ENCODE data around the gene CEP128. TPM values are rescaled to one million over a fixed set of nuclear protein-coding genes. Genes with fewer than 3 reads are reported as not detected.

Gene CEP128
- total RNA-seq, 1 experiment from 2014 or later = 12.0 TPM

GRCh38 chr14:80776657-80777056 is 164.9 kb downstream of the CEP128 start:
- TF ChIP-seq ZSCAN18 (CRISPR knock-in tag; IDR thresholded peaks at IDR 0.05) (no peak), NFYB (CRISPR knock-in tag; conservative IDR thresholded peaks at IDR 0.05; ENCODE audit: low read depth) (no peak), TP53 (CRISPR knock-in tag; IDR thresholded peaks at IDR 0.05) (no peak), ZNF423 (CRISPR knock-in tag; IDR thresholded peaks at IDR 0.05) (no peak), CREB1 (CRISPR knock-in tag; IDR thresholded peaks at IDR 0.05) (no peak)
- TF ChIP-seq, protein P1, sequence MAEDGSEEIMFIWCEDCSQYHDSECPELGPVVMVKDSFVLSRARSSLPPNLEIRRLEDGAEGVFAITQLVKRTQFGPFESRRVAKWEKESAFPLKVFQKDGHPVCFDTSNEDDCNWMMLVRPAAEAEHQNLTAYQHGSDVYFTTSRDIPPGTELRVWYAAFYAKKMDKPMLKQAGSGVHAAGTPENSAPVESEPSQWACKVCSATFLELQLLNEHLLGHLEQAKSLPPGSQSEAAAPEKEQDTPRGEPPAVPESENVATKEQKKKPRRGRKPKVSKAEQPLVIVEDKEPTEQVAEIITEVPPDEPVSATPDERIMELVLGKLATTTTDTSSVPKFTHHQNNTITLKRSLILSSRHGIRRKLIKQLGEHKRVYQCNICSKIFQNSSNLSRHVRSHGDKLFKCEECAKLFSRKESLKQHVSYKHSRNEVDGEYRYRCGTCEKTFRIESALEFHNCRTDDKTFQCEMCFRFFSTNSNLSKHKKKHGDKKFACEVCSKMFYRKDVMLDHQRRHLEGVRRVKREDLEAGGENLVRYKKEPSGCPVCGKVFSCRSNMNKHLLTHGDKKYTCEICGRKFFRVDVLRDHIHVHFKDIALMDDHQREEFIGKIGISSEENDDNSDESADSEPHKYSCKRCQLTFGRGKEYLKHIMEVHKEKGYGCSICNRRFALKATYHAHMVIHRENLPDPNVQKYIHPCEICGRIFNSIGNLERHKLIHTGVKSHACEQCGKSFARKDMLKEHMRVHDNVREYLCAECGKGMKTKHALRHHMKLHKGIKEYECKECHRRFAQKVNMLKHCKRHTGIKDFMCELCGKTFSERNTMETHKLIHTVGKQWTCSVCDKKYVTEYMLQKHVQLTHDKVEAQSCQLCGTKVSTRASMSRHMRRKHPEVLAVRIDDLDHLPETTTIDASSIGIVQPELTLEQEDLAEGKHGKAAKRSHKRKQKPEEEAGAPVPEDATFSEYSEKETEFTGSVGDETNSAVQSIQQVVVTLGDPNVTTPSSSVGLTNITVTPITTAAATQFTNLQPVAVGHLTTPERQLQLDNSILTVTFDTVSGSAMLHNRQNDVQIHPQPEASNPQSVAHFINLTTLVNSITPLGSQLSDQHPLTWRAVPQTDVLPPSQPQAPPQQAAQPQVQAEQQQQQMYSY (CRISPR knock-in tag; IDR thresholded peaks at IDR 0.05) = no peak
- POLR2A ChIA-PET = no interaction called here
- ATAC-seq (no peak), DNase-seq (ENCODE audit: low spot score) (no peak)
- no peaks in the 10 kb centered on the region for H3K9me3 Mint-ChIP-seq
- no peak overlapping the region for H3K4me3 Mint-ChIP-seq
- CTCF ChIA-PET = no interaction called here
- no peaks in the 10 kb centered on the region for H3K36me3 Mint-ChIP-seq
- H3K4me1 Mint-ChIP-seq = peaks cover 10% of the 10 kb centered on the region; the same call in 1 of the 2 replicates
- H3K27ac Mint-ChIP-seq = no peak overlapping the region
- no peaks in the 10 kb centered on the region for H3K27me3 Mint-ChIP-seq (ENCODE audit: low read depth)

DNA sequence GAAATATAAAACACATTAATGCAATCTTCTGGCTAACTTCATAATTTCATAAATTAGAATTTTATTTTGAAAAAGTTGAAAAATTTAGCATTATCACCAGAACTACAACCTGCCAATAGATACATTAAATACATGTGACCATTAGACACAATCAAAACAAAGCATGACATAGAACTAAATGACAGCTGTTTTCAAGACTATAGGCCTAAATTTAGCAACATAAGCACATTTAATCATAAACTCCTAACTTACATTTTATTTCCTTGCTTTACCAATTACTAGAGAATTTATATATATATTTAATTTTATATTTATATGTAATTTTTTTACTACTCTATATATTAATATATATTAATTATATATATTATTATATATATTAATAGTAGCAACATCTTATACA is 165.4 kb downstream of the CEP128 start:
- H3K27ac Mint-ChIP-seq = no peak overlapping the region
- TF ChIP-seq HMGA2 (CRISPR knock-in tag; IDR thresholded peaks at IDR 0.05) (0 out of 2 replicates have a peak, but pooled peaks have one; percentile 16), NR3C1 (CRISPR knock-in tag; conservative IDR thresholded peaks at IDR 0.05; ENCODE audit: low read depth) (no peak)
- POLR2A ChIA-PET = no interaction called here
- CTCF ChIA-PET = no interaction called here
- peaks cover 10% of the 10 kb centered on the region; the same call in 1 of the 2 replicates for H3K4me1 Mint-ChIP-seq
- DNase-seq (ENCODE audit: low spot score) (no peak), ATAC-seq (no peak)
- H3K36me3 Mint-ChIP-seq = no peaks in the 10 kb centered on the region
- no peak overlapping the region for H3K4me3 Mint-ChIP-seq
- H3K9me3 Mint-ChIP-seq = no peaks in the 10 kb centered on the region
- H3K27me3 Mint-ChIP-seq (ENCODE audit: low read depth) = no peaks in the 10 kb centered on the region

DNA sequence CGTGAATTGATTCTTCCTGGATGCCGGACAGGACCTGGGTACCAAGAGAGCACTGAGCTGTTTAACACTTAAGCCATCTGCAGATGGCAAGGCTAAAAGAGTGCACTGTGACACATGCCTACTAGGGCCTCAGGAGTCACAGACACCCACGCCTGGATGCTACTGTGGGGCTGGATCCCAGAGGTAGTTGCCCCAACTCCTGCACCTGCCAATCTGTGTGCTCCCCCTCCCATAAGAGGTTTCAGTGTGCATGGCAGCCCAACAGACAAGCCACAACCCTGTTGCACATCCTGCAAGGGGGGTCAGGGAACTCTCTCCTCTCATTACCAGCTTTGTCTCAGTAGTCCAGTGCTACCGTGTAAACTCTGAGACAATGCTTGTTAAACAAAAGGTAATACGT is 169.0 kb downstream of the CEP128 start:
- Mint-ChIP-seq H3K36me3 (no peaks in the 10 kb centered on the region), H3K9me3 (no peaks in the 10 kb centered on the region; the same call in 1 of the 2 replicates), H3K27me3 (ENCODE audit: low read depth) (no peaks in the 10 kb centered on the region), H3K4me1 (peaks cover 10% of the 10 kb centered on the region; the same call in 1 of the 2 replicates), H3K27ac (no peak overlapping the region), H3K4me3 (no peak overlapping the region)
- no peak for TF ChIP-seq NFYB (CRISPR knock-in tag; conservative IDR thresholded peaks at IDR 0.05; ENCODE audit: low read depth)
- TF ChIP-seq ZNF416 (CRISPR knock-in tag; IDR thresholded peaks at IDR 0.05) = no peak
- TF ChIP-seq ZNF138 (CRISPR knock-in tag; conservative IDR thresholded peaks at IDR 0.05) = no peak
- TF ChIP-seq, protein P2, sequence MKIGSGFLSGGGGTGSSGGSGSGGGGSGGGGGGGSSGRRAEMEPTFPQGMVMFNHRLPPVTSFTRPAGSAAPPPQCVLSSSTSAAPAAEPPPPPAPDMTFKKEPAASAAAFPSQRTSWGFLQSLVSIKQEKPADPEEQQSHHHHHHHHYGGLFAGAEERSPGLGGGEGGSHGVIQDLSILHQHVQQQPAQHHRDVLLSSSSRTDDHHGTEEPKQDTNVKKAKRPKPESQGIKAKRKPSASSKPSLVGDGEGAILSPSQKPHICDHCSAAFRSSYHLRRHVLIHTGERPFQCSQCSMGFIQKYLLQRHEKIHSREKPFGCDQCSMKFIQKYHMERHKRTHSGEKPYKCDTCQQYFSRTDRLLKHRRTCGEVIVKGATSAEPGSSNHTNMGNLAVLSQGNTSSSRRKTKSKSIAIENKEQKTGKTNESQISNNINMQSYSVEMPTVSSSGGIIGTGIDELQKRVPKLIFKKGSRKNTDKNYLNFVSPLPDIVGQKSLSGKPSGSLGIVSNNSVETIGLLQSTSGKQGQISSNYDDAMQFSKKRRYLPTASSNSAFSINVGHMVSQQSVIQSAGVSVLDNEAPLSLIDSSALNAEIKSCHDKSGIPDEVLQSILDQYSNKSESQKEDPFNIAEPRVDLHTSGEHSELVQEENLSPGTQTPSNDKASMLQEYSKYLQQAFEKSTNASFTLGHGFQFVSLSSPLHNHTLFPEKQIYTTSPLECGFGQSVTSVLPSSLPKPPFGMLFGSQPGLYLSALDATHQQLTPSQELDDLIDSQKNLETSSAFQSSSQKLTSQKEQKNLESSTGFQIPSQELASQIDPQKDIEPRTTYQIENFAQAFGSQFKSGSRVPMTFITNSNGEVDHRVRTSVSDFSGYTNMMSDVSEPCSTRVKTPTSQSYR (CRISPR knock-in tag; IDR thresholded peaks at IDR 0.05) = no peak
- no peak for TF ChIP-seq ATF3 (CRISPR knock-in tag; conservative IDR thresholded peaks at IDR 0.05)
- TF ChIP-seq SP1 (CRISPR knock-in tag; conservative IDR thresholded peaks at IDR 0.05) = no peak
- no peak for TF ChIP-seq GRHL2 (CRISPR knock-in tag; IDR thresholded peaks at IDR 0.05; ENCODE audit: insufficient replicate concordance, severe bottlenecking)
- TF ChIP-seq ZNF425 (CRISPR knock-in tag; conservative IDR thresholded peaks at IDR 0.05) = no peak
- TF ChIP-seq, protein P3, sequence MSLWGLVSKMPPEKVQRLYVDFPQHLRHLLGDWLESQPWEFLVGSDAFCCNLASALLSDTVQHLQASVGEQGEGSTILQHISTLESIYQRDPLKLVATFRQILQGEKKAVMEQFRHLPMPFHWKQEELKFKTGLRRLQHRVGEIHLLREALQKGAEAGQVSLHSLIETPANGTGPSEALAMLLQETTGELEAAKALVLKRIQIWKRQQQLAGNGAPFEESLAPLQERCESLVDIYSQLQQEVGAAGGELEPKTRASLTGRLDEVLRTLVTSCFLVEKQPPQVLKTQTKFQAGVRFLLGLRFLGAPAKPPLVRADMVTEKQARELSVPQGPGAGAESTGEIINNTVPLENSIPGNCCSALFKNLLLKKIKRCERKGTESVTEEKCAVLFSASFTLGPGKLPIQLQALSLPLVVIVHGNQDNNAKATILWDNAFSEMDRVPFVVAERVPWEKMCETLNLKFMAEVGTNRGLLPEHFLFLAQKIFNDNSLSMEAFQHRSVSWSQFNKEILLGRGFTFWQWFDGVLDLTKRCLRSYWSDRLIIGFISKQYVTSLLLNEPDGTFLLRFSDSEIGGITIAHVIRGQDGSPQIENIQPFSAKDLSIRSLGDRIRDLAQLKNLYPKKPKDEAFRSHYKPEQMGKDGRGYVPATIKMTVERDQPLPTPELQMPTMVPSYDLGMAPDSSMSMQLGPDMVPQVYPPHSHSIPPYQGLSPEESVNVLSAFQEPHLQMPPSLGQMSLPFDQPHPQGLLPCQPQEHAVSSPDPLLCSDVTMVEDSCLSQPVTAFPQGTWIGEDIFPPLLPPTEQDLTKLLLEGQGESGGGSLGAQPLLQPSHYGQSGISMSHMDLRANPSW (CRISPR knock-in tag; conservative IDR thresholded peaks at IDR 0.05; ENCODE audit: low read depth) = no peak
- no peak for TF ChIP-seq ZBTB21 (CRISPR knock-in tag; IDR thresholded peaks at IDR 0.05; ENCODE audit: borderline replicate concordance)
- TF ChIP-seq KAT7 (CRISPR knock-in tag; IDR thresholded peaks at IDR 0.05; ENCODE audit: borderline replicate concordance) = no peak
- POLR2A ChIA-PET = no interaction called here
- CTCF ChIA-PET = no interaction called here
- ATAC-seq (no peak), DNase-seq (ENCODE audit: low spot score) (no peak)

Measured in WTC11 (cell line).